Measurements from ENCODE around the gene HDAC6.

- no peak for TF ChIP-seq NBN (IDR thresholded peaks at IDR 0.05)
- no peak for TF ChIP-seq ETV6 (conservative IDR thresholded peaks at IDR 0.05 in 1 of 2, IDR thresholded peaks at IDR 0.05 in 1 of 2; ENCODE audit: borderline replicate concordance in 1 of 2, low read depth in 1 of 2)
- peak in 1 of 3 experiments; percentile 26; a peak in 2 of 6 replicates for TF ChIP-seq CTCF (IDR thresholded peaks at IDR 0.05 in 2 of 3, conservative IDR thresholded peaks at IDR 0.05 in 1 of 3; ENCODE audit: control insufficient read depth in 2 of 3, extremely low read depth in 1 of 3, insufficient read depth in 1 of 3, low read depth in 3 of 3, low read length in 3 of 3)
- no peak for TF ChIP-seq BRCA1 (IDR thresholded peaks at IDR 0.05; ENCODE audit: low read depth, low read length)
- no peak for TF ChIP-seq GABPA (IDR thresholded peaks at IDR 0.05; ENCODE audit: low read depth)
- no peak for TF ChIP-seq USF2 (IDR thresholded peaks at IDR 0.05; ENCODE audit: borderline replicate concordance, low read depth, low read length)
- no peak for TF ChIP-seq POLR2A (IDR thresholded peaks at IDR 0.05; ENCODE audit: low read depth, low read length)
These were observed 40.0 kb upstream of the HDAC6 start, which contains the start of gene GLOD5 for GRCh38 chrX:48761674-48762471.
